Heart left ventricle (tissue), 13 donors: ENCODE data around the gene TRMT6.

Experiments used
- POLR2A ChIP-seq, 2 donors: fragments of 450-650 bp; IDR thresholded peaks; one replicate each; pipeline ENCODE4 v1.6.1; 2017; ENCODE audit warnings: antibody characterized with exemption in 2 of 2, mild to moderate bottlenecking in 2 of 2, moderate library complexity in 2 of 2
- TF ChIP-seq, protein P1 (sequence below), 12 donors: fragments of 200-600 bp; sonication (generic) in 4 of 12; IDR thresholded peaks; one replicate each; pipeline versions ENCODE4 v1.5.0 to v1.8.0; 2018 to 2022; ENCODE audit warnings: antibody characterized with exemption in 12 of 12, mild to moderate bottlenecking in 5 of 12
- donor health status: ischemic (EF 13 %, LVEDD 7.1; RV severe dilation, severe dysfunction).
- donor health status: DM: no; HTN: yes; CAD: no.
- donor health status: DM: no; HTN: no; CAD: no.
- donor health status: ischemic (EF 25% LVEDD 6.9; RV normal size, moderate dysfunction).
- donor health status: ischemic (EF 25% LVEDD 5.7; RV mildly dilated, moderate dysfunction).
- donor health status: ischemic (EF 35%, LVEDD 5.7; RV mildly dilated, moderate dysfunction).
- donor health status: nonischemic (EF 11% LVEDD 7.7; RV severe dilation, severe dysfunction).
- donor health status: DM: yes; HTN: yes; CAD: no.
- donor health status: PGD.
- donor health status: ischemic (EF 29% LVEDD 5.4; RV normal size, mild dysfunction).
- donor health status: nonischemic (EF 23%, LVEDD 6.1; RV moderate dilation, normal function).

DNA sequence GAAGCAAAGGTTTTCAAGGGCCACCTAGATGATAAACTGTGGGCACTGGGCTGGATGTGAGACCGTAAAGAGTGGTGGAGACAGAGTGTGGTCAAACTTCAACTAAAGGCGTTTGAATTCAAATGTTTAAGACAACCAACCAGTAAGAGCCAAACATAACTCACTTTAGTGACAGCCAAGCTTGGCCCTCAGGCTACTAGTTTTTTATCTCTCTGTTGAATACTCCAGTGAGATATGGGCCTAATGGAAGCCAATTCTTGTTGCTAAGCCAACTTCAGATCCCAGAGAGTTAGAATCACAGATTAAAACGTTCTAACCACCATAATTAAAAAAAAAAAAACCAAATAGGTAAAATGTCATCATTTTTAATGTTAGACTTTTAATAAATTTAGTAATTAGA, 57.3 kb downstream of the TRMT6 start:
- TF ChIP-seq, protein P1, sequence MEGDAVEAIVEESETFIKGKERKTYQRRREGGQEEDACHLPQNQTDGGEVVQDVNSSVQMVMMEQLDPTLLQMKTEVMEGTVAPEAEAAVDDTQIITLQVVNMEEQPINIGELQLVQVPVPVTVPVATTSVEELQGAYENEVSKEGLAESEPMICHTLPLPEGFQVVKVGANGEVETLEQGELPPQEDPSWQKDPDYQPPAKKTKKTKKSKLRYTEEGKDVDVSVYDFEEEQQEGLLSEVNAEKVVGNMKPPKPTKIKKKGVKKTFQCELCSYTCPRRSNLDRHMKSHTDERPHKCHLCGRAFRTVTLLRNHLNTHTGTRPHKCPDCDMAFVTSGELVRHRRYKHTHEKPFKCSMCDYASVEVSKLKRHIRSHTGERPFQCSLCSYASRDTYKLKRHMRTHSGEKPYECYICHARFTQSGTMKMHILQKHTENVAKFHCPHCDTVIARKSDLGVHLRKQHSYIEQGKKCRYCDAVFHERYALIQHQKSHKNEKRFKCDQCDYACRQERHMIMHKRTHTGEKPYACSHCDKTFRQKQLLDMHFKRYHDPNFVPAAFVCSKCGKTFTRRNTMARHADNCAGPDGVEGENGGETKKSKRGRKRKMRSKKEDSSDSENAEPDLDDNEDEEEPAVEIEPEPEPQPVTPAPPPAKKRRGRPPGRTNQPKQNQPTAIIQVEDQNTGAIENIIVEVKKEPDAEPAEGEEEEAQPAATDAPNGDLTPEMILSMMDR (IDR thresholded peaks at IDR 0.05): no peak
- no peak for TF ChIP-seq POLR2A (IDR thresholded peaks at IDR 0.05)
